Mucosa of rectum (tissue), 2 donors: Measurements from ENCODE around the gene SLC37A3.

Experiments used
- H3K27ac ChIP-seq, 2 donors: one replicate each; pipeline ENCODE4 v1.7.0; 2013; ENCODE audit warnings: inconsistent platforms in 2 of 2, low read depth in 2 of 2, low read length in 2 of 2
- H3K27me3 ChIP-seq, 2 donors: one replicate each; pipeline ENCODE4 v1.7.0; 2013; ENCODE audit warnings: low read length in 2 of 2; ENCODE audit not compliant: control insufficient read depth in 2 of 2, insufficient read depth in 2 of 2
- H3K36me3 ChIP-seq, 2 donors: one replicate each; pipeline ENCODE4 v1.7.0; 2013; ENCODE audit warnings: low read length in 2 of 2; ENCODE audit not compliant: control insufficient read depth in 2 of 2, insufficient read depth in 2 of 2
- H3K4me1 ChIP-seq, 2 donors: one replicate each; pipeline ENCODE4 v1.7.0; 2013; ENCODE audit warnings: low read length in 2 of 2, mild to moderate bottlenecking in 1 of 2; ENCODE audit not compliant: control insufficient read depth in 2 of 2, insufficient read depth in 2 of 2
- H3K4me3 ChIP-seq, 2 donors: one replicate each; pipeline ENCODE4 v1.7.0; 2013; ENCODE audit warnings: low read length in 2 of 2
- H3K9ac ChIP-seq, 2 donors: one replicate each; pipeline ENCODE4 v1.7.0; 2013; ENCODE audit warnings: low read length in 2 of 2, low read depth in 1 of 2, mild to moderate bottlenecking in 1 of 2
- H3K9me3 ChIP-seq, 2 donors: one replicate each; pipeline ENCODE4 v1.7.0; 2013; ENCODE audit warnings: low read length in 2 of 2; ENCODE audit not compliant: control insufficient read depth in 2 of 2
- donor health status: healthy.
- donor health status: Normal muscosa, but diverticular disease.

Gene SLC37A3, protein sequence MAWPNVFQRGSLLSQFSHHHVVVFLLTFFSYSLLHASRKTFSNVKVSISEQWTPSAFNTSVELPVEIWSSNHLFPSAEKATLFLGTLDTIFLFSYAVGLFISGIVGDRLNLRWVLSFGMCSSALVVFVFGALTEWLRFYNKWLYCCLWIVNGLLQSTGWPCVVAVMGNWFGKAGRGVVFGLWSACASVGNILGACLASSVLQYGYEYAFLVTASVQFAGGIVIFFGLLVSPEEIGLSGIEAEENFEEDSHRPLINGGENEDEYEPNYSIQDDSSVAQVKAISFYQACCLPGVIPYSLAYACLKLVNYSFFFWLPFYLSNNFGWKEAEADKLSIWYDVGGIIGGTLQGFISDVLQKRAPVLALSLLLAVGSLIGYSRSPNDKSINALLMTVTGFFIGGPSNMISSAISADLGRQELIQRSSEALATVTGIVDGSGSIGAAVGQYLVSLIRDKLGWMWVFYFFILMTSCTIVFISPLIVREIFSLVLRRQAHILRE

DNA sequence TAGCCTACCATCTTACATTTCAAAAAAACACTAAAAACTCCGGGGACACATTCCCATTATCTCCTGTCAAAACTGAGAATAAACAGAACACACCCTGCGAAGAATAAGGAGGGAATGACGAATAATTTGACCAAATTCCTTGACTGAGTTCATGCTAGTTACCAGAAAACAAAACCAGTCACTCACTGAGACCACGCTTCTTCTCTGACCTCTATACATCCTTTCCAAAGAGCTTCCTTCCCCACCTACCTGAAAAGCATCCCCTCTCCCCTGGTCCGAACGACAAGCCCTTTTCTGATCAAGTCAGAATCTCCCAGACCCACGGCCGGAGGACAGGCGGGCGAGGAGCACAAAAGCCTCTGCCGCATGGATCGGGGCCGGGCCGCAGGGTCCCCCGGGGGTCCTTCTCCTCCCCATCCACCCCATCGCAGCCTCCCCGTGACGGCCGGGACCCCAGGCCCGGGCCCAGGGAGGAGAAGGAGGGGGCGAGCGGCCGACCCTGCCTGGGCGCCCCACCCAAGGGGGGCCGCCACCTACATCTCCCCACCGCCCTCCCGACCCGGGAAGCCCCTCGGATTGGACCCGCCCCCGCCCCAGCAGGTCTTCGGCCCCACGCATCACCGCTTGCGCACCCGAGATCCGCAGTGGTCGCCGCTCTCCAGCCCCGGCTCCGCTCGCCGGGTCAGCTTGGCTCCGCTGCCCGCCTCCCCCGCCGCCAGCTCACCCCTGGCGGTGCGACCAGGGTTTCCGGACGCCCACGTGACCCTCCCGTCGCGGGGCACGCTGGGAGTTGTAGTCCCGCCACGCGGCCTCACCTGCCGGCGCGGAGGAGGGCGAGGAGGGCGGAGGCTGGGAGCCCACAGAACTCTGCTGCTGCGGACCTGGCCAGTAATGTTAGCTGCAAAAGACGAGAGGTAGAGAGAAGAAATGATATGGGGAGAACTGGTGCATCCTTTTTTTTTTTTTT, at the start of gene SLC37A3:
TSS of gene SLC37A3 (minus strand) at position 747 of the 967 bp plus-strand sequence. CDS start 16,004 bp downstream, outside the sequence.
- no peaks in the 10 kb centered on the region for H3K27me3 ChIP-seq
- peaks cover 0 to 5% of the 10 kb centered on the region in 2 donors for H3K4me1 ChIP-seq
- peak within 1 kb of the TSS; percentile 57 to 88 for H3K9ac ChIP-seq
- H3K36me3 ChIP-seq, result peaks cover 0 to under 1% of the 10 kb centered on the region in 2 donors
- H3K4me3 ChIP-seq, result peak within 1 kb of the TSS; percentile 74 to 88
- peak within 1 kb of the TSS; percentile 70 to 76 for H3K27ac ChIP-seq
- H3K9me3 ChIP-seq, result no peaks in the 10 kb centered on the region

DNA sequence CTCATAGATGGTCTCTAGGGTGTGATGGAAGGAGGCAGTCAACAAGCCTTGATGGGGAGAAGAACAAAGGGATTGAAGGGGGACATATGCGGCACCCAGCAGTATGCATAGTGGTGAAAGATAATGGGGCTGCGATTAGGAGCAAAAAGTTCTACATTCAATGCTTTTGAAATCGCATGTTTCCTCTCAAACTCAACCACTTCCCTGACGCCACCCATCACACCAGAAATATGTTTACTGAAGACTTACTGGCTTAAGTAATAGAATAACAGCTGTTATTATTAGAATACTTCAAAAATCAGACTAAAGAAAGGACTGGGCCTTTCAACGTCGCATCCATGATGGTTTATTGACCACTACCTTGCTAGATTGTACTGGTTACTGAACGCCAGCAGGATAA, 49.5 kb upstream of the SLC37A3 start:
- H3K9ac ChIP-seq, result no peak overlapping the region
- no peak overlapping the region for H3K27ac ChIP-seq
- peaks cover 0 to 8% of the 10 kb centered on the region in 2 donors for H3K36me3 ChIP-seq

DNA sequence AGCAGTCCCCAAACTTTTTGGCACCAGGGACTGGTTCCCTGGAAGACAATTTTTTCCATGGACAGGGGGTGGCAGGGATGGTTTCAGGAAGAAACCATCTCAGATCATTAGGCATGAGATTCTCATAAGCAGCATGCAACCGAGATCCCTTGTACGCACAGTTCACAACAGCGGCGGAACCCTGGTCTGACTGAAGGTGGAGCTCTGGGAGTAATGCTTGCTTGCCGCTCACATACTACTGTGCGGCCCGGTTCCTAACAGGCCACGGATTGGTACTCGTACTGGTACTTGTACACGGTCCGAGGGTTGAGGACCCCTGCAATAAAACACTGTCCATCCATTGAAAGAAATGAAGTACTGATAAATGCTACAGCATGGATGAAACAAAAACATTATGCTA, 48.1 kb upstream of the SLC37A3 start:
- Histone ChIP-seq H3K4me1 (peaks cover 6 to 13% of the 10 kb centered on the region in 2 donors), H3K27me3 (no peaks in the 10 kb centered on the region), H3K9ac (no peak overlapping the region), H3K9me3 (no peaks in the 10 kb centered on the region), H3K36me3 (peaks cover 0 to 8% of the 10 kb centered on the region in 2 donors), H3K27ac (no peak overlapping the region), H3K4me3 (no peak overlapping the region)

More for the DNA sequence above, 49.5 kb upstream of the SLC37A3 start:
- Histone ChIP-seq H3K27me3 (no peaks in the 10 kb centered on the region), H3K4me1 (peaks cover 14 to 23% of the 10 kb centered on the region in 2 donors), H3K9me3 (no peaks in the 10 kb centered on the region), H3K4me3 (no peak overlapping the region)

DNA sequence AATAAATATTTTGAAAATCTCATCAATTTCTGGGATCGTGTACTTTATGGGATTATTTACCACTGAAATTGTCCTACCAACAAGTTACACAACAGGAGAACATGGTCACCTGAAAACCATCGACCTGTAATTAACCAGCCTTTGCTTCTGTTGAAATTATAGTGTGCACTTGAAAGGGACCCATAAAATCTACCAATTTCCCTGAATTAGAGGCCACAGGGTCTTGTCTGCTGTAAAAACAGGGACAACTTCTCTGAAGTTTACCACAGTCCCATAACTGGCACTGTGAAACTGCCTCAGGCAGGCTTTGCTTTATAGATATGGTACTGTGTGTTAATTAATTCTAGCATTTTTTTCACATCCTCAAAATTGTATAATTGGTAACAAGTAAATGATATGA, 43.2 kb upstream of the SLC37A3 start:
- Histone ChIP-seq H3K9ac (no peak overlapping the region), H3K4me1 (peaks cover 3 to 11% of the 10 kb centered on the region in 2 donors), H3K36me3 (no peaks in the 10 kb centered on the region), H3K27me3 (no peaks in the 10 kb centered on the region), H3K4me3 (no peak overlapping the region), H3K9me3 (no peaks in the 10 kb centered on the region), H3K27ac (no peak overlapping the region)

DNA sequence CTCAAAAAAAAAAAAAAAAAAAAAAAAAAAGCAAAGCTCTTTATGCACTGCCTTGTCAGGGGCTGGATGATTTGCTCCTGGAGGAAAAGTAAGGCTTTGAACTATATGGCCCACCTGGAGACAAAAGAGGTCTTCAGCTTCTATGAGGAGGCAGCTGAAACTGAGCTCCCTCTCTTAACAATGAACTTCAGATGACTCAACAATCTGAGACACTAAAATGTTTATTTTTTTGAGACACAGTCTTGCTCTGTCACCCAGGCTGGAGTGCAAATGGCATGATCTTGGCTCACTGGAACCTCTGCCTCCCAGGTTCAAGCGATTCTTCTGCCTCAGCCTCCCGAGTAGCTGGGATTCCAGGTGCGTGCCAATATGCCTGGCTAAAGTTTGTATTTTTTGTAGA, 42.3 kb upstream of the SLC37A3 start:
- H3K9me3 ChIP-seq, result no peaks in the 10 kb centered on the region
- no peaks in the 10 kb centered on the region for H3K27me3 ChIP-seq
- no peak overlapping the region for H3K27ac ChIP-seq
- H3K4me3 ChIP-seq, result no peak overlapping the region
- H3K36me3 ChIP-seq, result no peaks in the 10 kb centered on the region
- peaks cover 3 to 11% of the 10 kb centered on the region in 2 donors for H3K4me1 ChIP-seq
- H3K9ac ChIP-seq, result no peak overlapping the region

DNA sequence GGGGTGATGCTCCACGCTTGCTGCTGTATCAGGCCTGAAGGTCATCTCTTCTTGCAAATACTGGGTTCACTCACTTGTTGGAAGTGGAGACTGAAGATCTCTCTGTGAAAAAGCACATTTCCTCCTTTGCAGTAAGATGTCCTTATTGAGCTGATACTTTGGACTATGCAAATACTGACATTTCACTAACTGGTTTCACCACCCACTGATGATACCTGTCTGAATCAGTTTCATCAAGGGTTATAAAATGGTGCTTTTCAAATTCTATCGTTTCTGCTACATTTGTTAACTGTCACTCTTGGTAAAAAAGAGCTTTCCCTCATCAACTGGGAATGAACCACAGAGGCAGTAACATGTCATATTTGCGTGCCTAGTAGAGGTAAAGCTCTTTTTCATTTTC, 41.0 kb upstream of the SLC37A3 start:
- Histone ChIP-seq H3K9ac (no peak overlapping the region), H3K4me3 (no peak overlapping the region), H3K36me3 (no peaks in the 10 kb centered on the region), H3K27ac (peak overlapping the region; percentile 44 to 67), H3K9me3 (no peaks in the 10 kb centered on the region), H3K27me3 (no peaks in the 10 kb centered on the region), H3K4me1 (peaks cover 3 to 11% of the 10 kb centered on the region in 2 donors)

DNA sequence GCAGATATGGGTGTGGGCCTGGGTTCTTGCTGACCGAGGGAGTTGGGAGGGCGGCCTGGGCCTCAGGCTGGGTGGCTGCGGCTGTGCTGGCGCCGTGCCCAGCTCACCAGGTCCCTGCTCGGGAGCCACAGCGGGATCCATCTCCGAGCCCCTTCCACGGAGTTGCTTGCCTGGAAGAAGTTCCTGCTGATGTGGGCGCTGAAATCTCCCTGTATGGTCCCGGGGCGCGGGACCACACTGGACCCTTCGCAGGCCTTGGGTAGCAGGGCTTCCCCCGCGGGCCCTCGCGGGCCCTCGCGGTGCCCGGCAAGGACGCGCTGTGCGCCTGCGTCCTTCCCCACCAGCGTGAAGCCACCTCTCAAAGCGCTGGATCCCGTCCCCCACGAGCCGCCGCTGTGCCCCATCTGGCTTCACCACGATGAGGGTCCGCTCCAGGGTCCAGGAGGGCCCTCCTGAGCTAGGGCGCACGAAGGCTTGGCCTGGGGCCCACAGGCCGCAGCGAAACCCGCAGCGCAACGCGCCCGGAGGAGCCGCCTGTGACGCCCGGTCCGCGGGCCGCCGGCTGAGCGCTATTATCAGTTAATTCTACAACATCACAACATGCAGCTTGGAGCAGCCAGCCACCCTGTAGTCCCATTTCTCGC, 37.0 kb upstream of the SLC37A3 start:
- H3K27ac ChIP-seq, result no peak overlapping the region
- H3K27me3 ChIP-seq, result no peaks in the 10 kb centered on the region
- no peaks in the 10 kb centered on the region for H3K9me3 ChIP-seq
- H3K4me1 ChIP-seq, result peaks cover 3 to 10% of the 10 kb centered on the region in 2 donors
- H3K9ac ChIP-seq, result no peak overlapping the region
- no peak overlapping the region for H3K4me3 ChIP-seq
- no peaks in the 10 kb centered on the region for H3K36me3 ChIP-seq

DNA sequence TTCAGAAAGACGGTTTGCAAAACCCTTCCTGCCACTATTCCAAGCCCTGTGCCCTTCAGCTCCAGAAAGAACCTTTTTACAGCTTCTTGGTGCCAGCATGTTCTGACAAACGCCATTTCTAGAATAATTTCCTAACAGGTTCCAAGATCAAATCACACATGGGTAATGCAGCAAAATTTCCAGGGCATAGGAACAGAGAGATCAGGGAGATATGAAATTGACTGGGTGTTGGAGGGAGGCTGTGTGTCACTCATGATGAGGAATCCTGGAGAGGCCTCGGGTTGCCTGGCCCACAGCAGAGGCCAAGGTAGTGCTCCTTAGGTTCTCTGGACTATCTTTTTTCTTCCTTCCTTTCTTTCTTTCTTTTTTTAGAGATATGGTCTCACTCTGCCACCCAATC, 35.1 kb upstream of the SLC37A3 start:
- Histone ChIP-seq H3K4me3 (no peak overlapping the region), H3K27me3 (no peaks in the 10 kb centered on the region), H3K9ac (no peak overlapping the region), H3K9me3 (no peaks in the 10 kb centered on the region), H3K27ac (no peak overlapping the region), H3K36me3 (no peaks in the 10 kb centered on the region), H3K4me1 (no peaks in the 10 kb centered on the region)

DNA sequence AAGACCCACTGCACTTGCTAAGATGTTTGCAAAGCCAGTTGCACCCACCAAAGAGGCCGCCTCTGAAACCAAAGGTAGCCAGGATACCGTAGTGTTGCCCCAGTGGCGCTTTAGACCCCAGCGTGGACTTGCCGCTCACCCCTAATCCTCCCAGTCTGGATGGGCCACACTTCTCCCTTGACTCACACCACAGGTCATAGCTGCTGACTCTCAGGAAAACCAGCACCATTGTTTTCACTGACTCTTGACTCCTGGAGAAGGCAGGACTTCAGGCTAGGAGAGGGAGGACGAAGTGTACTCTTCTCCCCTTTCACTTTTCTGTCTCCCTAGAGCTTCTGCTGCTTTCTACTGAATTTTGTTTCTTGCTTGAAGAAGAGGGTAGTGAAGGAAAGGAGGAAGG, 27.8 kb upstream of the SLC37A3 start:
- H3K27me3 ChIP-seq, result no peaks in the 10 kb centered on the region
- H3K27ac ChIP-seq, result no peak overlapping the region
- peaks cover 0 to 7% of the 10 kb centered on the region in 2 donors for H3K36me3 ChIP-seq
- H3K9me3 ChIP-seq, result no peaks in the 10 kb centered on the region
- H3K4me1 ChIP-seq, result no peaks in the 10 kb centered on the region
- H3K4me3 ChIP-seq, result no peak overlapping the region
- H3K9ac ChIP-seq, result no peak overlapping the region
